ENCODE results near the gene UBE2N. TPM values are rescaled to one million over a fixed set of nuclear protein-coding genes. Genes with fewer than 3 reads are reported as not detected.

UBE2N gene
- total and polyA plus RNA-seq, 2 experiments from 2014 or later: 154 to 385 TPM

GRCh38 chr12:93429448-93429847 is 12.3 kb downstream of the UBE2N start:
- peaks cover 98% of the 10 kb centered on the region for H4K20me1 ChIP-seq (replicated peaks; ENCODE audit: insufficient read depth)
- H3K4me3 Mint-ChIP-seq: no peak overlapping the region

DNA sequence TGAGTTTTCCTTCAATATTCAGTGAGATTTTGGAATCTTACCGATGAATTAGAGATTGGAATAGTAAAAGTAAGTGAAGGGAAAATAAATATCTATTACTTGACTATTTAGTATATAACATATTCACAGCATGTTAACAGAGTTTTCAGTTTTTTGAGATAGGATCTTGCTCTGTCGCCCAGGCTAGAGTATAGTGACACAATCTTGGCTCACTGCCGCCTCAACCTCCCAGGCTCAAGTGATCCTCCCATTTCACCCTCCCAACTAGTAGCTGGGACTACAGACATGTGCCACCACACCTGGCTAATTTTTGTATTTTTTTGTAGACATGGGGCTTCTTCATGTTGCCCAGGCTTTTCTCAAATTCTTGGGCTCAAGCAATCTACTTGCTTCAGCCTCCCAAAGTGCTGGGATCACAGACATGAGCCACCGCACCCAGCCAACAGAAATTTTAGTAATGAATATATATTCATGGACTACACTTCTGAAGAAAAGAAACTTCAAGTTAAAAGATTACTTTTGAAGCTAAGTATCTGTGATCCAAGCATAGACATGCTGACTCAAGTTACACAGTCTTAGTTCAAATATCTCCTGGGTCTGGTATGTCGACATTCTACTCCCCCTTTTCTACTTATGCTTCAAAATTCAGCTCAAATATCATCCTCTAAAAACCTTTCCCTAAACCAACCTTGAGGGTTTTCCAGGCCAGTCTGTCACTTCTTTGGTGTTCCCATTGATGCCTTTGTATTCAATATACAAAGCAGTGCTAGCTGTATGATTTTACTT is 13.8 kb downstream of the UBE2N start:
- no peak overlapping the region for H2AFZ ChIP-seq
- Mint-ChIP-seq H3K27ac (no peak overlapping the region), H3K4me3 (no peak overlapping the region), H3K4me1 (peaks cover 55% of the 10 kb centered on the region), H3K36me3 (ENCODE audit: low read depth) (peaks cover 2% of the 10 kb centered on the region; the same call in 1 of the 3 replicates), H3K9me3 (no peaks in the 10 kb centered on the region), H3K27me3 (ENCODE audit: insufficient read depth, low read depth, poor library complexity) (peaks cover 2% of the 10 kb centered on the region)
- TF ChIP-seq ZNF114 (CRISPR knock-in tag; IDR thresholded peaks at IDR 0.05): no peak
- no peak for TF ChIP-seq CTCF (conservative IDR thresholded peaks at IDR 0.05; ENCODE audit: low read depth in 2 of 2)
- H3K4me2 ChIP-seq: no peak overlapping the region
- ATAC-seq (no peak), DNase-seq (ENCODE audit: low spot score) (no peak)
- no peak overlapping the region for H3K4me3 ChIP-seq
- no peaks in the 10 kb centered on the region for H3K27me3 ChIP-seq (ENCODE audit: insufficient read depth)
- peaks cover 100% of the 10 kb centered on the region for H3K79me2 ChIP-seq (replicated peaks; ENCODE audit: insufficient read depth)
- H3K9me2 ChIP-seq (ENCODE audit: insufficient read depth): no peaks in the 10 kb centered on the region
- H3K36me3 ChIP-seq (ENCODE audit: insufficient read depth): no peaks in the 10 kb centered on the region
- H4K20me1 ChIP-seq (replicated peaks; ENCODE audit: insufficient read depth): peaks cover 97% of the 10 kb centered on the region
- H3K4me1 ChIP-seq (ENCODE audit: insufficient read depth): peaks cover 43% of the 10 kb centered on the region
- no peak overlapping the region; the same call in 1 of the 2 replicates for H3K27ac ChIP-seq (ENCODE audit: low read depth)
- no peaks in the 10 kb centered on the region for H3F3A ChIP-seq (replicated peaks; ENCODE audit: low read depth)

More at GRCh38 chr12:93429448-93429847, 12.3 kb downstream of the UBE2N start:
- Histone ChIP-seq H3K4me1 (ENCODE audit: insufficient read depth) (peaks cover 28% of the 10 kb centered on the region), H3K27ac (ENCODE audit: low read depth) (no peak overlapping the region; the same call in 1 of the 2 replicates), H3K36me3 (ENCODE audit: insufficient read depth) (no peaks in the 10 kb centered on the region), H3K4me2 (no peak overlapping the region), H2AFZ (no peak overlapping the region), H3K79me2 (replicated peaks; ENCODE audit: insufficient read depth) (peaks cover 100% of the 10 kb centered on the region), H3K27me3 (ENCODE audit: insufficient read depth) (no peaks in the 10 kb centered on the region), H3K4me3 (no peak overlapping the region), H3F3A (replicated peaks; ENCODE audit: low read depth) (no peaks in the 10 kb centered on the region), H3K9me2 (ENCODE audit: insufficient read depth) (no peaks in the 10 kb centered on the region)
- no peaks in the 10 kb centered on the region for H3K9me3 Mint-ChIP-seq
- H3K4me1 Mint-ChIP-seq: peaks cover 40% of the 10 kb centered on the region
- no peak overlapping the region for H3K27ac Mint-ChIP-seq
- peaks cover 2% of the 10 kb centered on the region for H3K27me3 Mint-ChIP-seq (ENCODE audit: insufficient read depth, low read depth, poor library complexity)
- ATAC-seq (no peak), DNase-seq (ENCODE audit: low spot score) (no peak)
- TF ChIP-seq, protein P1, sequence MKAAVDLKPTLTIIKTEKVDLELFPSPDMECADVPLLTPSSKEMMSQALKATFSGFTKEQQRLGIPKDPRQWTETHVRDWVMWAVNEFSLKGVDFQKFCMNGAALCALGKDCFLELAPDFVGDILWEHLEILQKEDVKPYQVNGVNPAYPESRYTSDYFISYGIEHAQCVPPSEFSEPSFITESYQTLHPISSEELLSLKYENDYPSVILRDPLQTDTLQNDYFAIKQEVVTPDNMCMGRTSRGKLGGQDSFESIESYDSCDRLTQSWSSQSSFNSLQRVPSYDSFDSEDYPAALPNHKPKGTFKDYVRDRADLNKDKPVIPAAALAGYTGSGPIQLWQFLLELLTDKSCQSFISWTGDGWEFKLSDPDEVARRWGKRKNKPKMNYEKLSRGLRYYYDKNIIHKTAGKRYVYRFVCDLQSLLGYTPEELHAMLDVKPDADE (IDR thresholded peaks at IDR 0.05): no peak
- TF ChIP-seq POLR2AphosphoS5 (IDR thresholded peaks at IDR 0.05; ENCODE audit: low read depth): no peak
- H3K36me3 Mint-ChIP-seq (ENCODE audit: low read depth): peaks cover 2% of the 10 kb centered on the region; the same call in 1 of the 3 replicates

GRCh38 chr12:93426412-93426805 is 15.3 kb downstream of the UBE2N start:
- Histone ChIP-seq H3K27me3 (ENCODE audit: insufficient read depth) (no peaks in the 10 kb centered on the region), H3K4me3 (no peak overlapping the region), H3K36me3 (ENCODE audit: insufficient read depth) (no peaks in the 10 kb centered on the region), H2AFZ (no peak overlapping the region), H3K27ac (ENCODE audit: low read depth) (peak overlapping the region; percentile 69), H3K9me2 (ENCODE audit: insufficient read depth) (no peaks in the 10 kb centered on the region), H4K20me1 (replicated peaks; ENCODE audit: insufficient read depth) (peaks cover 89% of the 10 kb centered on the region), H3K4me1 (ENCODE audit: insufficient read depth) (peaks cover 51% of the 10 kb centered on the region), H3K4me2 (peak overlapping the region; percentile 39; the same call in 1 of the 2 replicates), H3K79me2 (replicated peaks; ENCODE audit: insufficient read depth) (peaks cover 100% of the 10 kb centered on the region), H3F3A (replicated peaks; ENCODE audit: low read depth) (no peaks in the 10 kb centered on the region)
- H3K4me3 Mint-ChIP-seq: no peak overlapping the region
- DNase-seq (ENCODE audit: low spot score): no peak
- no peak for TF ChIP-seq ZNF331 (CRISPR knock-in tag; IDR thresholded peaks at IDR 0.05; ENCODE audit: low read depth)
- no peak for TF ChIP-seq STAT1 (IDR thresholded peaks at IDR 0.05; ENCODE audit: unreplicated experiment)
- no peak for TF ChIP-seq POLR2AphosphoS5 (IDR thresholded peaks at IDR 0.05; ENCODE audit: low read depth)
- H3K36me3 Mint-ChIP-seq (ENCODE audit: low read depth): no peaks in the 10 kb centered on the region
- peak overlapping the region; percentile 29 for H3K27ac Mint-ChIP-seq
- no peaks in the 10 kb centered on the region for H3K9me3 Mint-ChIP-seq
- no peak; the same call in 2 of the 3 replicates for ATAC-seq
- peaks cover 62% of the 10 kb centered on the region for H3K4me1 Mint-ChIP-seq
- no peaks in the 10 kb centered on the region for H3K27me3 Mint-ChIP-seq (ENCODE audit: insufficient read depth, low read depth, poor library complexity)

Data from GM23338 (cell line).